Activated B cell treated with CpG ODN at 0.5 μM for 24 hours (primary cell): ENCODE measurements around the gene ZNF562. TPM values are rescaled to one million over a fixed set of nuclear protein-coding genes. Genes with fewer than 3 reads are reported as not detected.

Experiments used
- ATAC-seq: fragments of 200-7000 bp; cut with Tn5 transposase; one replicate; pipeline ENCODE4 v1.10.0; 2021; ENCODE audit warnings: low read depth, mild to moderate bottlenecking, moderate library complexity
- CTCF ChIA-PET: fragments of 350-600 bp; sonication (Branson Sonifier 250); formaldehyde crosslinking; loops from one replicate; lab custom pipeline; 2021; ENCODE audit warnings: antibody characterized with exemption; lab: Charles Lee
- POLR2A ChIA-PET: fragments of 350-600 bp; sonication (Branson Sonifier 250); formaldehyde crosslinking; loops from one replicate; lab custom pipeline; 2021; ENCODE audit warnings: antibody characterized with exemption; lab: Charles Lee
- DNase-seq: peaks from one replicate; pipeline ENCODE4 v3.0.0; 2022
- H3K27ac Mint-ChIP-seq: one replicate; pipeline ENCODE4 v1.8.0; 2020; ENCODE audit warnings: mixed read lengths
- H3K27me3 Mint-ChIP-seq: one replicate; pipeline ENCODE4 v1.8.0; 2021; ENCODE audit warnings: mixed read lengths
- H3K36me3 Mint-ChIP-seq: one replicate; pipeline ENCODE4 v1.8.0; 2021; ENCODE audit warnings: low read depth, mixed read lengths
- H3K4me1 Mint-ChIP-seq: one replicate; pipeline ENCODE4 v1.8.0; 2021; ENCODE audit warnings: mixed read lengths
- H3K4me3 Mint-ChIP-seq: one replicate; pipeline ENCODE4 v1.8.0; 2020; ENCODE audit warnings: mild to moderate bottlenecking, mixed read lengths
- H3K9me3 Mint-ChIP-seq: one replicate; pipeline ENCODE4 v1.8.0; 2020; ENCODE audit warnings: mixed read lengths
- CTCF ChIP-seq: fragments of 200-600 bp; IDR thresholded peaks from one replicate; pipeline ENCODE4 v1.8.0; 2022; ENCODE audit warnings: antibody characterized with exemption, mild to moderate bottlenecking
- intact Hi-C: fragments of 100-400 bp; cut with micrococcal nuclease; formaldehyde crosslinking; loops from one replicate; pipeline ENCODE4 v1.15.1; 2024
- total RNA-seq: library from RNA; stranded (reverse); gene quantifications from 2 replicates; pipeline ENCODE4 v1.2.3, GENCODE V29; 2022

ZNF562 gene
- total RNA-seq, 1 donor from 2014 or later = 31.6 TPM

DNA sequence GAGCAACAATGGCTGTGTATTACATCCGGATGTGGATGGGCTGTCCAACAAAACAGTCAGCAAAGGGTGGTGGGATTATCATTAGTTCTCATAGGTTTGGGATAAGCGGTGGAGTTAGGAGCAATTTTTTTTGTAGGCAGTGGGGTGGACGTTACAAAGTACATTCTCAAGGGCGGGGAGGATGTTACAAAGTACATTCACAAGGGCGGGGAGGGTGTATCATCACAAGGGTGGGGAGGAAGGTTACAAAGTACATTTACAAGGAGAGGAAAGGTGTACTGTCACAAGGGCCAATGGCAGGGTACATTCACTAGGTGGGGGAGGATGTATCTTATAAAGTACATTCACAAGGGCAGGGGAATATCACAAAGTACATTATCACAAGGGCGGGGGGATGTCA lies 33.1 kb downstream of the ZNF562 start:
- no peaks in the 10 kb centered on the region for H3K4me1 Mint-ChIP-seq
- TF ChIP-seq CTCF = no peak
- DNase-seq (no peak), ATAC-seq (no peak)
- no peak overlapping the region for H3K4me3 Mint-ChIP-seq
- no peaks in the 10 kb centered on the region for H3K9me3 Mint-ChIP-seq
- intact Hi-C loops = no loop called here
- ChIA-PET CTCF (no interaction called here), POLR2A (no interaction called here)
- peaks cover 26% of the 10 kb centered on the region for H3K36me3 Mint-ChIP-seq
- no peak overlapping the region for H3K27ac Mint-ChIP-seq
- H3K27me3 Mint-ChIP-seq = no peaks in the 10 kb centered on the region

DNA sequence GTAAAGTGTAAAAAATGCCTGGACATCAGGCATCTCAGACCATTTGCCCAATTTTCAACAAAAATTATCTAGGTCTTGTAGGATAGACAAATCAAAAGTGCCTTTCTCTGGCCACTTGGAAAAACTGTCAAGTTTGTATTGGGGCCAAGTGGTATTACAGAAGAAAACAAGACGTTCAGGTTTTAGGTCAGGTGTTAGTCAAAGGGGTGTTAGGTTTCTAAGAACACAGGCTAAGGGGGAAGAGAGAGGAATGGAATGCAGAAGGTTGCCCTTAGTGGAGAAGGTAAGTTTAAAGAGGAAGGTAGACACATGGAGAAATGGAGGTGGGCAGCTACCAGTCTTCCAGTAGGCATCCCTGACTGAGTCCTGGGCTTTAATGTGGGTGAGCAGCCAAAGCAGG lies 33.9 kb downstream of the ZNF562 start:
- TF ChIP-seq CTCF = no peak
- H3K36me3 Mint-ChIP-seq = peaks cover 23% of the 10 kb centered on the region
- H3K4me3 Mint-ChIP-seq = no peak overlapping the region
- no peaks in the 10 kb centered on the region for H3K4me1 Mint-ChIP-seq
- no peaks in the 10 kb centered on the region for H3K27me3 Mint-ChIP-seq
- DNase-seq (no peak), ATAC-seq (no peak)
- ChIA-PET POLR2A (no interaction called here), CTCF (no interaction called here)
- no peaks in the 10 kb centered on the region for H3K9me3 Mint-ChIP-seq
- no peak overlapping the region for H3K27ac Mint-ChIP-seq
- intact Hi-C loops = no loop called here

GRCh38 chr19:9636018-9636417 lies 38.9 kb downstream of the ZNF562 start:
- TF ChIP-seq CTCF = no peak
- no peaks in the 10 kb centered on the region for H3K4me1 Mint-ChIP-seq
- CTCF ChIA-PET = interaction anchor here (0.6 kb wide), 1 partner anchor 36 kb away, joined by 3 read pairs; no protein-coding TSS in a partner anchor
- no peaks in the 10 kb centered on the region for H3K9me3 Mint-ChIP-seq
- intact Hi-C loops = no loop called here
- ATAC-seq = no peak
- H3K27ac Mint-ChIP-seq = no peak overlapping the region
- no peak overlapping the region for H3K4me3 Mint-ChIP-seq
- no peaks in the 10 kb centered on the region for H3K27me3 Mint-ChIP-seq
- POLR2A ChIA-PET = no interaction called here
- no peak for DNase-seq
- H3K36me3 Mint-ChIP-seq = peaks cover 32% of the 10 kb centered on the region

DNA sequence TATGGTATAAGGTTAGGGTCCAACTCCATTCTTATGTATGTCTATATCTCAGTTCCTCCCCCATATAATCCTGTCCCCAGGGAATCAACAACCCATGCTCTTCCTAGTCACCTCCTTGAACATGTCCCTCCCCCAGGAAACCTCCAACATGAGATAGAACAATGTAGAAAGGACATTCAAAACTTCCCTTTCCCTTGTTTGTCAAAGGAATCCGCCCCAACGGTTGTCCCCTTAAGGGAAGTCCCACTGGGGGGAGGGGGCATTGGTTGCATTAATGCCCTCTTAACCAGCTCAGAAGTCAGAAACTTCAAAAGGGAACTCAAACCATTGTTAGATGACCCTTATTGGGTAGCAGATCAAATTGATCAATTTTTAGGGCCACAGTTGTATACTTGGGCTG lies 47.0 kb downstream of the ZNF562 start:
- H3K4me3 Mint-ChIP-seq = no peak overlapping the region
- no peak overlapping the region for H3K27ac Mint-ChIP-seq
- POLR2A ChIA-PET = no interaction called here
- peaks cover 8% of the 10 kb centered on the region for H3K36me3 Mint-ChIP-seq
- ATAC-seq (no peak), DNase-seq (no peak)
- no peaks in the 10 kb centered on the region for H3K27me3 Mint-ChIP-seq
- no peak for TF ChIP-seq CTCF
- CTCF ChIA-PET = interaction anchor here (0.8 to 1.6 kb wide), 2 partner anchors 168 to 169 kb away, joined by 3 to 4 read pairs; no protein-coding TSS in a partner anchor
- intact Hi-C loops = loop anchor here (10.0 kb wide), 1 partner anchor 287 kb away; no protein-coding TSS in a partner anchor
- no peaks in the 10 kb centered on the region for H3K9me3 Mint-ChIP-seq
- peaks cover 3% of the 10 kb centered on the region for H3K4me1 Mint-ChIP-seq

DNA sequence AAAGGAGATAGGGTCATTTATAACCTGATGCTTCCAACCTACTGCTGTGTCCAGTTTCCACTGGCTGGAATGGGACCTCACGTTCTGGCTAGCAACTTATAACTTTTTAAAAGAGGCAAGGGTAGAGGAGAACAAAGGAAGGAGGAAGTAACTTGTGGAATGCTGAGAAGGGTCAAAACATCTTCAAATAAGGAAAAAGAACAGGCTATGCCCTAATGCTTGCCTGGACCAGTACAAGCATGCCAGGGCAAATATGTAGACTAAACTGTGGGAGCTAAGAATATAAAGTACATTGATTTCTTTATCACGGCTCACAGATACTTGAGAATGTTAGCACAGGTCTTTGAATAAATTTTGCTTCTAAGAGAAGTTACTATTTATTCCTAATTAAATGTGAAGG lies 52.4 kb downstream of the ZNF562 start:
- intact Hi-C loops = loop anchor here (5.0 to 10.0 kb wide), 2 partner anchors 85 to 292 kb away; partner anchors contain the start of gene ZNF426
- Mint-ChIP-seq H3K27ac (no peak overlapping the region), H3K9me3 (peaks cover 3% of the 10 kb centered on the region), H3K4me3 (peak overlapping the region; percentile 42), H3K36me3 (peaks cover 31% of the 10 kb centered on the region), H3K27me3 (peaks cover 3% of the 10 kb centered on the region), H3K4me1 (peaks cover 20% of the 10 kb centered on the region)
- ATAC-seq = no peak
- CTCF ChIA-PET = interaction anchor here (1.0 to 5.0 kb wide), 2 partner anchors 11 to 174 kb away, joined by 3 to 36 read pairs; no protein-coding TSS in a partner anchor
- POLR2A ChIA-PET = no interaction called here
- no peak for TF ChIP-seq CTCF
- no peak for DNase-seq
